ENCODE results near the gene POT1. TPM values are rescaled to one million over a fixed set of nuclear protein-coding genes. Genes with fewer than 3 reads are reported as not detected.

Gene POT1
- total RNA-seq, 1 experiment from 2014 or later: 55.0 TPM

DNA sequence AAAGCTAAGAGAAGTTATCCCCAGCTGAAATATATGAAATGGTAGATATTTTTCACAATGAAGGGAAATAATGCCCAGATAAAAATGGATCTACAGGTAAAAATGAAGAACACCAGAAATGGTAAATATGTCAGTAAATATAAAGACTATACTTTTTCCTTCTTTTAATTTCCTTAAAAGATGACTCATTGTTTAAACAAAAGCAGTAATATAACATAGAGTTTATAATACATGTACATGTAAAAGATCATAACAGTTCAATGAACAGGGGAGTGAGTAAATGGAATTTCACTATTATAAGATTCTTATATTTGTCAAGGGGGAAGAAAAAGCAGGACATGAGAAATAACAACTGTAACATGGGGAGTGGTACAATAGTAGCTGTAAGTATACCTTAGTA, 7.4 kb downstream of the POT1 start:
- in situ Hi-C loops (cut with HindIII; ENCODE audit: low pct_unique_long_range_greater_than_20kb, low sequenced_read_pairs): no loop called here
- no peak for DNase-seq (ENCODE audit: low read depth, low spot score)

GRCh38 chr7:124919841-124920240, 9.8 kb downstream of the POT1 start:
- no peak for DNase-seq (ENCODE audit: low read depth, low spot score)
- in situ Hi-C loops (cut with HindIII; ENCODE audit: low pct_unique_long_range_greater_than_20kb, low sequenced_read_pairs): no loop called here

DNA sequence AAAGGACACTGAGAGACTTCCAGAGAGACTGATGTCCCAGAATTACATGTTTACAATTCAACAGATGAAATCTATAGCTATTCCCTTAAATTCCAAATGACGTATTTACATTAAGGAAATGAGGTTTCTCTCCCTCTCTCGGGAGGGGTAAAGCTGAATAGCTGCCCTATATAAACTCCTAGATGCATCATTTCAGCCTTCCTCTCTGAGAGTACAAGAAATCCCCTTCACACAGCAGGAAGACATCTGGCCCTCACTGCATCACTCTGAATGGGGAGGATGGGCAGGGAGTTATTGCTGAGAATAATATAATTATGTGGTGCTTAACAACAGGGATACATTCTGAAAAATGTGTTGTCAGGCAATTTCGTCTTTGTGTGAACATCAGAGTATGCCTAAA, 11.0 kb downstream of the POT1 start:
- in situ Hi-C loops (cut with HindIII; ENCODE audit: low pct_unique_long_range_greater_than_20kb, low sequenced_read_pairs): no loop called here
- DNase-seq (ENCODE audit: low read depth, low spot score): no peak

DNA sequence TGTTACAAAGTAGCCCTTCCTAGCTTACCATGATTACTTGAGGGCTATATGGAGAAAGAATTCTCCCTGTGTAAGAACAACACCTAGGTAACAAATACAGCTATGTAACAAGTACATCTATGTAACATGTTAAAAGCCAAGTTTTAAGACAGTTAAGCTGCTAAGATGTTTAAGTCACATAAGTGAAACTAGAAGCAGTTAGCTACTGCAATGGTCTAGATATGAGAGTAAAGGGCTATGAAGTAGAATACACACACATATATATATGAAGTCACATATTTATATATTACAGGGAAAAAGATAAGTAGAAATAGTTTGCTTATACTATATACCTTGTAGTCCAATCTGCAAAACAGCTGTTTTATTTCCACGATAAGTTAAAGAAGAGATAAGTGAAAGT, 14.4 kb downstream of the POT1 start:
- no peak for DNase-seq (ENCODE audit: low read depth, low spot score)
- in situ Hi-C loops (cut with HindIII; ENCODE audit: low pct_unique_long_range_greater_than_20kb, low sequenced_read_pairs): no loop called here

GRCh38 chr7:124914298-124914697, 15.3 kb downstream of the POT1 start:
- in situ Hi-C loops (cut with HindIII; ENCODE audit: low pct_unique_long_range_greater_than_20kb, low sequenced_read_pairs): no loop called here

GRCh38 chr7:124912972-124913371, 16.7 kb downstream of the POT1 start:
- in situ Hi-C loops (cut with HindIII; ENCODE audit: low pct_unique_long_range_greater_than_20kb, low sequenced_read_pairs): no loop called here
- DNase-seq (ENCODE audit: low read depth, low spot score): no peak

More at GRCh38 chr7:124914298-124914697, 15.3 kb downstream of the POT1 start:
- no peak for DNase-seq (ENCODE audit: low read depth, low spot score)

DNA sequence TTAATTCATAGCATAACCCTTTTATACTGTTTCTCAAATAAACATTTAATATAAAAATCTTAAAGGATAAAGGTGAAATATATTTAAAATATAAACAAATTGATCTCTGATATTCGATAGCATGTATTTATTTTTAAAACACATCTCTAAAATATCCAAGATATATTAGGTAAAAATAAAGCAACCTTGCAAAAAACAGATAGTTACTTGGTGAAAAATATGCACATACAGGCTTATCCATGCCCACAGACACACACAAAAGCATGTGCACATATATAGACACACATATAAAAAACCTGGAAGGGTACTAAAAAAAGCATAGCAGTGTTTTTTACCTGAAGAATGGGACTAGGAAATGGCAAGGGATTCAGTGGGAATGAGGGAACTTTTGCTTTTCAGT, 19.8 kb downstream of the POT1 start:
- in situ Hi-C loops (cut with HindIII; ENCODE audit: low pct_unique_long_range_greater_than_20kb, low sequenced_read_pairs): no loop called here
- no peak for DNase-seq (ENCODE audit: low read depth, low spot score)

- in situ Hi-C loops (cut with HindIII; ENCODE audit: low pct_unique_long_range_greater_than_20kb, low sequenced_read_pairs): no loop called here
- DNase-seq (ENCODE audit: low read depth, low spot score): no peak
Measured at GRCh38 chr7:124908259-124908658, 21.4 kb downstream of the POT1 start.

GRCh38 chr7:124907490-124907889, 22.1 kb downstream of the POT1 start:
- DNase-seq (ENCODE audit: low read depth, low spot score): no peak
- in situ Hi-C loops (cut with HindIII; ENCODE audit: low pct_unique_long_range_greater_than_20kb, low sequenced_read_pairs): no loop called here

- in situ Hi-C loops (cut with HindIII; ENCODE audit: low pct_unique_long_range_greater_than_20kb, low sequenced_read_pairs): no loop called here
- DNase-seq (ENCODE audit: low read depth, low spot score): no peak
Measured at GRCh38 chr7:124898531-124898930, 31.1 kb downstream of the POT1 start.

GRCh38 chr7:124896001-124896400, 33.6 kb downstream of the POT1 start:
- DNase-seq (ENCODE audit: low read depth, low spot score): no peak
- in situ Hi-C loops (cut with HindIII; ENCODE audit: low pct_unique_long_range_greater_than_20kb, low sequenced_read_pairs): no loop called here

DNA sequence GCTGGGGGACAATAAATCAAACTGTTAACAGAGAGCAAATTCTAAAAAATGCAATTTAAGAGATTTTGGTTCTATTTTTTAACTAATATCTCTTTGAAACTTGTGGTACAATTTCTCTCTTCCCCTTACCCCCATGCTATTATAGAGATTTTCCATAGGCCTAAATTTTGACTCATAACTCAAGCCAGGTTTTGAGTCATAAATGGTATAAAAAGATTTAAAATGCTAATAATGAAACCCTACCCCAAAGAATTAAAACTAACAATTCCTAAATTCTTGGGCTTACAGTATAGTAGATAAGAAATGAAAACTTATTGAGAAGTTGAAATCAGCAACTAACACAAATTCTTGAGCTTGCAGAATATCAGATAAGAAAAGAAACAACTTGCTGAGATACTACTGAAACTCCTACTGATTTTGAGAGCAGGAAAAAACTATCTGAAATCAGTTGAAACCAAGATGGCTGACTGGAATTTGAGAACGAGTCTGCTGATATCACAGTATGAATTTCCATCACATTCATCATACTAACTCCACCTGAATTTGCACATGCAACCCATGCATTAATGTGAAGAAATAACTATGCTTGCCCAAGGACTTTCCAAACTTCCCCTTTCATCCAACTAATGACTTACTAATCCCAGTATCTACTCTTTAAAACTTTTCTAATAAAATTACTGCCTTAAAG, 36.3 kb downstream of the POT1 start:
- in situ Hi-C loops (cut with HindIII; ENCODE audit: low pct_unique_long_range_greater_than_20kb, low sequenced_read_pairs): no loop called here
- DNase-seq (ENCODE audit: low read depth, low spot score): no peak

DNA sequence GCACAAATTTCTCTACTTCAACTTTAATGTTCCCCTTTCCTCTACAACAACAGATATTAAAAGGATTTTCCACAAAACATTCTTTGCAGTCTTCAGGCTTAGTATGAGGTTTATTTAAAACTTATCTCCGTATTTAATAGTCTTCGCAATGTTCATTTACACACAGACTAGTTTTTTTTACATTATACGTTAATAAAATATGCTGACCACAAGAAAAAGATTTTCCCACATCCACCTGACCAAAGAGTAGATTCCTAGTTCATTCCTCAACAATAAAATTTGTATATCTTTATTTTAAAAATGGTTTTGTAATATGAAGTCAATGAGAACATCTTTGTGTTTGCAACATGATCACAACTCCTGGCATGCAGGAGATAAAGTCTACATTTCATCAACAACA, 42.4 kb downstream of the POT1 start:
- no peak for DNase-seq (ENCODE audit: low read depth, low spot score)
- in situ Hi-C loops (cut with HindIII; ENCODE audit: low pct_unique_long_range_greater_than_20kb, low sequenced_read_pairs): no loop called here

DNA sequence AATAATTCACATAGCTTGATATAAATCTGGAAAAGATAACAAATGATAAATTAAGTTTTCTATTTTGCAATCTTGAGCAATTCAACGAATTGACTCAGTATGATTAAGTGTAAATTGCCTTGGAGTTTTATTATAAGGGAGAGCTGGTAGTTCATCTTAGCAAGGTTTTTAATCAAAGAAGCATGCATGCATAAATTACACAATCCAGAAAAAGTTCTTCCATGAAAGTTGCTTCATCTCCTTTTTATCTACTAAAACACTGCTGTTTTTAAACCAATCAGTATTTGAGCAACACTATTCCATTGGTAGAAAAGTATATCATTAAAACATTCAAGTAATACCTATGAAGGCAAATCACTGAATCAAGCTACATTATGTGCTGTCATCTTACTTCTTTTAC, 47.6 kb downstream of the POT1 start:
- in situ Hi-C loops (cut with HindIII; ENCODE audit: low pct_unique_long_range_greater_than_20kb, low sequenced_read_pairs): no loop called here
- DNase-seq (ENCODE audit: low read depth, low spot score): no peak

DNA sequence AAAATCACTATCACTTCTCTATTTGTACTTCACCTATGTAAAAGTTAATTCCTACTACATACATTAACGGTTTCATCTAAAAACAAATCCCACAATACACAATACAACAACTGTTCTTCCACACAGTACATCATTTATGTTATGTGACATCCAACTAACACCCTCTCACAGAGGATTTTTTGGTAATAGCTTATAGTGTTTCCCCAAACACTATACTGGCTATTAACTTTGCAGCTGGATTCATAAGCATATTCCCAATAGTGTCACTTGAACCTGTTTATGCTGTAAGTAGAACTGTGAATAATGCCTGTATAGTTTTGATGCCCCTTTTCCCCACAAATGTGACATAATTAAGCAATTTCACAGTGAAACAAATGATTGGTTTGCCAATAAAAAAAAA, 49.9 kb downstream of the POT1 start:
- in situ Hi-C loops (cut with HindIII; ENCODE audit: low pct_unique_long_range_greater_than_20kb, low sequenced_read_pairs): no loop called here
- DNase-seq (ENCODE audit: low read depth, low spot score): peak; percentile 51

DNA sequence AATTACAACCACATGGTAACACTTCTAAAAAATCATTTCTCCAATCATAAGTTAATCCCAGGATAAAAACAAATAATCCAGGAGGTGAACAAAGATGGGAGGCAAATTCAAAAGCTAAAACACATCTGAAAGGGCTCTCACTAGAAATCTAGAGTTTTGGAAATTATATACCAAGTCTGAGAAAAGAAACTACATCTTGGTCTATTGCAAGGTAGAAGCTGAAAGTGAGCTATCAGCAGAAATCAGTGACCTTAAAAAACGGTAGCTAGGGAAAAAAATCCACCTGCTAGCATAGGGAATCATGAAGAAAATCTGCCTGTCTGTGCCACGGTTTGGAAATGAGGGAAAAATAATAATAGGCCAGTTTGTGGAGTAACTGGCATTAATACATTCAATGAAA, 50.5 kb downstream of the POT1 start:
- DNase-seq (ENCODE audit: low read depth, low spot score): no peak
- in situ Hi-C loops (cut with HindIII; ENCODE audit: low pct_unique_long_range_greater_than_20kb, low sequenced_read_pairs): no loop called here

DNA sequence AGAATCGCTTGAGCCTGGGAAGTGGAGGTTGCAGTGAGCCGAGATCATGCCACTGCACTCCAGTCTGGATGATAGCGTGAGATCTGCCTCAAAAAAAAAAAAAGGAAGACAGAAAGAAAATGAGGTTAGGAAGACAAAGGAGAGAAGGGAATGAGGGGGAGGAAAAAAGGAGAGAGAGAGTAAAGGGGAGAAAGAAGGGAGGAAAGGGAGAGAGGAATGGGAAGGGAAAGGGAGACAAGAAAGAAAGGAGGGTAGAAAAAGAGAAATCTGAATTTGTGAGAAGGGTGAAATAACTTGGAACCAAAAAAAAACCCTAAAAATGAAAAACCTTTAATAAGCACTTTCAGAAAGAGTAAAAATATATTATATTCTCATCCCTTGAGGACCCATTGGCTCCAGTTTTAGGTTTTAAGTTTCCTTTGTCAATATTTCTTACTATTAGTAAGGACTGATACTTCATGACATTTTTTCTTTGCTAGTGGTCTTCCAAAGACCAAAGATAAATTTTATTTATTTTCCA, 54.9 kb downstream of the POT1 start:
- in situ Hi-C loops (cut with HindIII; ENCODE audit: low pct_unique_long_range_greater_than_20kb, low sequenced_read_pairs): no loop called here
- no peak for DNase-seq (ENCODE audit: low read depth, low spot score)

DNA sequence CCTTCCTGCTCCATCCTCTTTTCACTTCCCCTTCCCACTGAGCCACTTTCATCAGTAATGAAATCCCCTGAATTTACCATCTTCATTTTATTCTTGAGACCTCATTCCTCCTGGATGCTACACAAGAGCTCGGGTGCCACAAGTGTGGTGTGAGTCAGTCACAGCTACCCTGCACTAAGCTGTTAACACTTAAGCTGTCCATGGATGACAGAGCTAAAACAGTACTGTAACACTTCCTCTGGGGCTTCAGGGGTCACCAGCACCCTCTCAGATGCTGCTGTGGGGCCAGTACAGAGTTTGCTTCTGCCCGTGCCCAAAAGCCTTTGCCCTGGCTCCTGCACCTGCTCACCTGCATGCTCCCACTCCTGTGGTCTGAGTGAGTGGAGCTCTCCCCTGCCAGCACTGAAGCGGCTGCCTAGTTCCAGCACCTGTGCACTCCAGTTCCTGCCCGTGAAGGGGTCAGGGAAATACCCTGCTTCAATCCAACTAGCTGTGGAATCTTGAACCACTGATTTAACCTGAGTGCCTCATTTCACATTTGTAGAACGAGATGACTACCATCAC, 71.9 kb downstream of the POT1 start:
- DNase-seq (ENCODE audit: low read depth, low spot score): no peak
- in situ Hi-C loops (cut with HindIII; ENCODE audit: low pct_unique_long_range_greater_than_20kb, low sequenced_read_pairs): no loop called here

GRCh38 chr7:124856299-124856888, 73.2 kb downstream of the POT1 start:
- DNase-seq (ENCODE audit: low read depth, low spot score): peak; percentile 82
- in situ Hi-C loops (cut with HindIII; ENCODE audit: low pct_unique_long_range_greater_than_20kb, low sequenced_read_pairs): no loop called here
